GM12801 (cell line): ENCODE results near the gene CSTF2.

Source experiments
- TF ChIP-seq, protein P1 (sequence below): IDR thresholded peaks from one replicate; pipeline ENCODE4 v1.5.1; 2011; ENCODE audit warnings: control low read depth; ENCODE audit not compliant: insufficient read length; ENCODE audit errors: extremely low read depth

The CSTF2 gene

GRCh38 chrX:100819837-100820666 is at the start of gene CSTF2:
Gene CSTF2, plus strand, starts transcription at chrX:100820391. Its CDS starts 26 bp downstream, at chrX:100820417.
- TF ChIP-seq, protein P1, sequence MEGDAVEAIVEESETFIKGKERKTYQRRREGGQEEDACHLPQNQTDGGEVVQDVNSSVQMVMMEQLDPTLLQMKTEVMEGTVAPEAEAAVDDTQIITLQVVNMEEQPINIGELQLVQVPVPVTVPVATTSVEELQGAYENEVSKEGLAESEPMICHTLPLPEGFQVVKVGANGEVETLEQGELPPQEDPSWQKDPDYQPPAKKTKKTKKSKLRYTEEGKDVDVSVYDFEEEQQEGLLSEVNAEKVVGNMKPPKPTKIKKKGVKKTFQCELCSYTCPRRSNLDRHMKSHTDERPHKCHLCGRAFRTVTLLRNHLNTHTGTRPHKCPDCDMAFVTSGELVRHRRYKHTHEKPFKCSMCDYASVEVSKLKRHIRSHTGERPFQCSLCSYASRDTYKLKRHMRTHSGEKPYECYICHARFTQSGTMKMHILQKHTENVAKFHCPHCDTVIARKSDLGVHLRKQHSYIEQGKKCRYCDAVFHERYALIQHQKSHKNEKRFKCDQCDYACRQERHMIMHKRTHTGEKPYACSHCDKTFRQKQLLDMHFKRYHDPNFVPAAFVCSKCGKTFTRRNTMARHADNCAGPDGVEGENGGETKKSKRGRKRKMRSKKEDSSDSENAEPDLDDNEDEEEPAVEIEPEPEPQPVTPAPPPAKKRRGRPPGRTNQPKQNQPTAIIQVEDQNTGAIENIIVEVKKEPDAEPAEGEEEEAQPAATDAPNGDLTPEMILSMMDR = no peak

GRCh38 chrX:100797359-100797758 is 22.8 kb upstream of the CSTF2 start:
- TF ChIP-seq, protein P1 = no peak

DNA sequence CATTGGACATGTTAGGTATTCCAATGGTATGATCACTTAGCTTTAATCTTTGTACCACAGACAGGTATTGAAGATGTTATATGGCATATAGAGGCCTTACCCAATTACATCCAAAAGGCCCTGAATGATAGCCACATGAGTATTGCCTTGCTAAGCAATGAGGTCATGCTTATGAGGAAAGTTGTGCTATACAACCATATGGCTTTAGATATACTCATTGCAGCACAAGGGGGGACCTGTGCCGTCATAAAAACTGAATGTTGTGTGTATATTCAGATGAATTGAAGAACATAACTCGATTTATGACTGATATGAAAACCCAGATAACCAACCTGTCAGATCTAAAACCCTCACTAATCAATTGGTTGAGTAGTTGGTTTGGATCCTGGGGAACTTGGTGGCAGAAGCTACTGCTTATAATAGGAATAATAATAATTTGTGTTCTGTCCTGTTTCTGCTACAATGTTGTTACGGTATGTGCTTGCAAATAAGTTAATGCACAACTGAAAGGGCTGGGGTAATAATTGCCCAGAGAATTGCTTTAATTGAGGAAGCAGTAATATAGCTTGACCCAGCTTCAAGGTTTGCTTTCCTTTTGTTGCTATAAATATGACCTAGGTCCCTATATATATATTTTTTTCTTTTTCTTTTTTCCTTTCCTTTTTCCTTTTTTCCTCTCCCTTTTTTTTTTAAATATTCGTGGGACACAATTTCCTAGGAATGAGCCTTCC is 21.5 kb upstream of the CSTF2 start:
- TF ChIP-seq, protein P1 = no peak

DNA sequence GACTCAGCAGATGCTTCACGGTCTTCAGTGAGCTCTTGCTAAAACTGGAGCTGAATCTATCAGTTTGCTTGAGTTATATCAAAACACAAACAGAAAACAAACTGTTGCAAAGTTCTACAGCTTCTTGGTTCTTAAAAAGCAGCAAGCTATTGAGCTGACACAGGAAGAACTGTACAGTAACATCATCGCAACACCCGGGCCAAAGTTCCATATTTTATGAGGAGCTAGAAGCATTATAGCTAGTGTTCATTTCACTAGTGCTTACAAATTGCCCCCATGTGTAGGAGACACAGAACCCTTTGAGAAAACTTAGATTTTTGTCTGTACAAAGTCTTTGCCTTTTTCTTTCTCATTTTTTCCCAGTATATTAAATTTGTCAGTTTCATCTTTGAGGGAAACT is 17.3 kb upstream of the CSTF2 start:
- TF ChIP-seq, protein P1 = no peak

DNA sequence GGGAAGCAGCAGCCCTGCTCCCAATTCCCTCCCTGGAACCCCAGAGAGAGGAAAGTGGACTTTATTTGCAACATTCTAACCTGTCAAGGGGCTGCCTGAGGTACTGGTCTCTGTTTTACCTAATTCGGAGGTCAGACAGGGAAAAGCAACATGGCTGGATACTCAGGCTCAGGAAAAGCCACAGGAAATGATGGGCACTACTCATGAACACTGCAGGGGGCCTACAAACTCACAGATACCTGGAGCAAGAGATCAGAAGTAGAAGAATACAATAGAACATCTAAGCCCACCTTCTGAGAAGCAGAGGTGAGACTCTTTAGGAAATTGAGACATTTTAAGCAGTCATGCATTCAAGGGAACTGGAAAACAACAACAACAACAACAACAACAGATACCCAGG is 15.4 kb upstream of the CSTF2 start:
- TF ChIP-seq, protein P1 = no peak

DNA sequence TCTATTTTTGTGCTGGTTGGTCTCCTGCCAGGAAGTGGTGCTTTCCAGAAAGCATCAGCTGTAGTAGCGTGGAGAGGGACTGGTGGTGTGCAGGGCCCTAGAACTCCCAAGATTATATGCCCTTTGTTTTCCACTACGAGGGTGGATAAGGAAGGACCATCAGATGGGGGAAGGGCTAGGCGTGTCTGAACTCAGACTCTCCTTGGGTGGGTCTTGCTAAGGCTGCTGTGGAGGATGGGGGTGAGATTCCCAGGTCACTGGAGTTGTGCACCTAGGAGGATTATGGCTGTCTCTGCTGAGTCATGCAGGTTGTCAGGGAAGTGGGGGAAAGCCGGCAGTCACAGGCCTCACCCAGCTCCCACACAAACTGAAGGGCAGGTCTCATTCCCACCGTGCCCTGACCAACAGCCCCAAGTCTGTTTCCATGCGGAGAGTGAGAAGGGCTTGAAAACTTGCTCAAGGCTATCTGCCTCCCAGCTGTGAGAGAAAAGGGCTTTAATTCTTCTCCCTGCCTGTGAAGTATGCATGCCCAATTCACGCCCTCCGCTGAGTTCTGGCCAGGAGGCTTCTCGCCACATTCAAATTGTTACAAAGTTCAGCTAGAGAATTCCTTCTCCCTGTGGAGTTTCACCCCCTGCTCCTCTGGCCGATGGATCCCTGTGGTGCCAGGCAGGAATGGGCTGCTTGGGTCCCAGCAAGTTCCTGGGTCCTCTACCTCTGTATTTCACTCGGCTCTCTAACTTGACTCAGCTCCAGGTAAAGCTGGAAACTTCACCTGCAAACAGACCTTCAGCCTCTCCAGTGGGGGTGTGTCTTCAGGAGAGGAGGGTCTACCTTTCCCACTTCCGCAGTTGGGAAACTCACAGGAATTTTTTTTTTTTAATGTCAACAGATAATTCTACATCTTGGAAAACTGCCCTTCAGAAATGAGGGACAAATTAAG is 7.7 kb upstream of the CSTF2 start:
- TF ChIP-seq, protein P1 = no peak

GRCh38 chrX:100817340-100817739 is 2.9 kb upstream of the CSTF2 start:
- TF ChIP-seq, protein P1 = no peak
